ENCODE results near the gene MEG3. TPM values are rescaled to one million over a fixed set of nuclear protein-coding genes. Genes with fewer than 3 reads are reported as not detected.

The MEG3 gene
- total RNA-seq, 1 donor from 2014 or later, result not detected

- no peak for TF ChIP-seq CTCF (IDR thresholded peaks at IDR 0.05)
- Mint-ChIP-seq H3K4me1 (ENCODE audit: low read depth) (no peaks in the 10 kb centered on the region), H3K4me3 (ENCODE audit: unreplicated experiment) (no peak overlapping the region), H3K27me3 (ENCODE audit: low read depth) (peaks cover 7% of the 10 kb centered on the region), H3K36me3 (ENCODE audit: low read depth) (no peaks in the 10 kb centered on the region), H3K9me3 (ENCODE audit: low read depth) (no peaks in the 10 kb centered on the region), H3K27ac (ENCODE audit: unreplicated experiment) (no peak overlapping the region)
- DNase-seq (ENCODE audit: low spot score), result peak; percentile 67
Observed at GRCh38 chr14:100851946-100852620, 26.2 kb downstream of the MEG3 start.

GRCh38 chr14:100854435-100854834, 28.5 kb downstream of the MEG3 start:
- DNase-seq (ENCODE audit: low spot score), result peak; percentile 47
- Mint-ChIP-seq H3K4me3 (ENCODE audit: unreplicated experiment) (no peak overlapping the region), H3K4me1 (ENCODE audit: low read depth) (no peaks in the 10 kb centered on the region), H3K27ac (ENCODE audit: unreplicated experiment) (no peak overlapping the region), H3K36me3 (ENCODE audit: low read depth) (no peaks in the 10 kb centered on the region), H3K9me3 (ENCODE audit: low read depth) (no peaks in the 10 kb centered on the region), H3K27me3 (ENCODE audit: low read depth) (peaks cover 7% of the 10 kb centered on the region)
- TF ChIP-seq CTCF (IDR thresholded peaks at IDR 0.05), result no peak

- Mint-ChIP-seq H3K4me3 (ENCODE audit: unreplicated experiment) (no peak overlapping the region), H3K4me1 (ENCODE audit: low read depth) (no peaks in the 10 kb centered on the region), H3K36me3 (ENCODE audit: low read depth) (no peaks in the 10 kb centered on the region), H3K27ac (ENCODE audit: unreplicated experiment) (no peak overlapping the region), H3K9me3 (ENCODE audit: low read depth) (no peaks in the 10 kb centered on the region), H3K27me3 (ENCODE audit: low read depth) (peaks cover 11% of the 10 kb centered on the region)
- TF ChIP-seq CTCF (IDR thresholded peaks at IDR 0.05), result peak; percentile 28
- peak; percentile 68 for DNase-seq (ENCODE audit: low spot score)
Observed at GRCh38 chr14:100855256-100855930, 29.5 kb downstream of the MEG3 start.

GRCh38 chr14:100856056-100856950, 30.4 kb downstream of the MEG3 start:
- Mint-ChIP-seq H3K27ac (ENCODE audit: unreplicated experiment) (no peak overlapping the region), H3K4me3 (ENCODE audit: unreplicated experiment) (no peak overlapping the region), H3K9me3 (ENCODE audit: low read depth) (no peaks in the 10 kb centered on the region), H3K27me3 (ENCODE audit: low read depth) (peaks cover 11% of the 10 kb centered on the region), H3K36me3 (ENCODE audit: low read depth) (no peaks in the 10 kb centered on the region), H3K4me1 (ENCODE audit: low read depth) (no peaks in the 10 kb centered on the region)
- no peak for TF ChIP-seq CTCF (IDR thresholded peaks at IDR 0.05)
- DNase-seq (ENCODE audit: low spot score), result peak; percentile 49

All from chondrocyte (in vitro differentiated cells).